GM12801 (cell line): ENCODE data around the gene KCTD3.

Experiments
- CTCF ChIP-seq: IDR thresholded peaks from one replicate; pipeline ENCODE4 v1.5.1; 2011; ENCODE audit warnings: control low read depth; ENCODE audit not compliant: insufficient read length; ENCODE audit errors: extremely low read depth

Gene KCTD3

GRCh38 chr1:215600258-215600792 is 33.2 kb downstream of the KCTD3 start:
- TF ChIP-seq CTCF, result no peak

DNA sequence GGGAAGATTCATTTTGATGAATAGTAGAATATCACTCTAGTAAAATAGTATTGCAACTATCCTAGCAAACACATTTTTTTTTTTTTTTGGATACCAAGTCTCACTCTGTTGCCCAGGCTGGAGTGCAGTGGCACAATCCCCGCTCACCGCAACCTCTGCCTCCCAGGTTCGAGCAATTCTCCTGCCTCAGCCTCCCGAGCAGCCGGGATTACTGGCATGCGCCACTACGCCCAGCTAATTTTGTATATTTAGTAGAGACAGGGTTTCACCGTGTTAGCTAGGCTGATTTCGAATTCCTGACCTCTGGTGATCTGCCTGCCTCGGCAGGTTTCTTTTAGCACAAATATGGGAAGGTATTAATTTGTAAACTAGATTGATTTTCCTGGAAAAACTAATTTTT is 33.8 kb downstream of the KCTD3 start:
- TF ChIP-seq CTCF, result no peak

DNA sequence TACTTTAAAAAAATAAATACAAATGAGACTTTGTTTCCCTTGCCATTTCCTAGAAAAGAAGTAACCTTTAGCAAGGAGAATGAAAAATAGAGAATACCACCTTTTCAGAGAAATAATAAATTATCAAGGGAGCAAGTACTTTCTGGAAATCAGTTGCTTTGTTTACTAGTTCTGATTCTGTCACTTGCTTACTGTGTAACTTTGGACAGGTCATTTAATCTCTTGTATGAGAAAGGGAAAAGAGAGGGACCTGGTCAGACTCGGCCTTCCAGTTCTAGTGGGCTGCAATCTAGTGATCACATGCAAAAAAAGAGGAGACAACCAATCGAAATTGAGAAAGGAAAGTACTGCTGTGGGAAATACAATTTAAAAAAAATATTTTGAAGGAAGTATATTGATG is 34.2 kb downstream of the KCTD3 start:
- TF ChIP-seq CTCF, result no peak

GRCh38 chr1:215603319-215603718 is 36.2 kb downstream of the KCTD3 start:
- no peak for TF ChIP-seq CTCF

DNA sequence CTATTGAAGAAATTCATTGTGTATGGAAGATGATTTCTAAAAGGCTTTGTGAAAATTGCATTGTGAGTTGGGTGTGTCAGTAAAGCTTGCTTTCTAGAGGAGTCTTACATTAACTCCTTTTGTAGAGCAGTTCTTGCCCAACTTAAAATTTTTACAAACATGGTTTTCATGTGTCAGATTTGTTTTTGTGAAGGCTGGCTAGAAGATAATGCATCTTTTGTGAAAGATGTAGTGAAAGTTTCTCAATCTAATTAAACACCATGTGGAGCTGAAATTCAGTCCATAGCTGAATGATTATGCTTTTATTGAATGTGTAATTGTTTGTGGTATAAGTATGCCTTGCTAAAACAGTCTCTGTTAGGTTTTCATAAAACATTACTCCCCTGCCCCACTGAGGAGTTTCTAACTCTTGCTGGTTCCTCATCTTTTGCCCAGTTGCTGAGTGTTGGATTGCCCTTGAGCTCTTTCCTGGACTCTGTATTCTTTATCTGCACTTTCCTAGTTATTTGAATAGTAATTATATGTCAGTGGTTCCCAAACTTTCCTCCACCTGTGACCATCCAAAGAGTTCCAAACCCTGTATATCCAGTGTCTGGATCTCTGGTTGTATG is 38.0 kb downstream of the KCTD3 start:
- TF ChIP-seq CTCF, result no peak

GRCh38 chr1:215606036-215606435 is 38.9 kb downstream of the KCTD3 start:
- TF ChIP-seq CTCF, result no peak

DNA sequence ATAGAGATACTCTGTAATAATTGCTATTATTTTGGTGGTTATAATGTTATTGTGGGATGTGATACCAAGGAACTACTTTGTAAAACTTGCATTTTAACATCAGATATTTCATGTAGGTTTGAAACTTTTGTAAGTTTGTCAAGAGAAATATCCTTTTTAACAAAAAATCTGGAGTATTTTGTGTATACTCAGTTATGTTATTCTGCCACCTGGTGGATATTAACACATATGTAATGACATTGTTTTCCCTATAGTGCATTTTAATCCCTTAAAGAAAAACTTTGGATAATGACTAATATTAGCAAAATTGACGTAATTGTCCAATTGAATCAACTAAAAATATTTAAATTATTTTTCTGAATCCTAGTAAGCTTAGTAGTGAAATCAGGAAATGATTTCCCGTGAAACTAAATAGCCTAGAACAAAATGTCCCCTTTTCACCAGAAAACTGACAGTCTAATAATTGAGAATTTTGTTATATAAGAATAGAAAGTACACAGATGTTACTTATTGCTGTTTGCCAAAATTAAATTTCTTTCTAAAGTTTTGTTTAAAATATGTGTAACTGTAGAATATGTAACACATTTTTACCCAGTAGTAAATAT is 39.6 kb downstream of the KCTD3 start:
- no peak for TF ChIP-seq CTCF
